Parathyroid adenoma (tissue), 2 donors: ENCODE measurements around the gene TP73.

Experiments used
- H2AFZ ChIP-seq: fragments of 300-600 bp; sonication (generic); one replicate; pipeline ENCODE4 v1.7.0; 2017; ENCODE audit warnings: antibody characterized with exemption, mild to moderate bottlenecking
- H3K27ac ChIP-seq: fragments of 300-600 bp; sonication (generic); one replicate; pipeline ENCODE4 v1.7.0; 2017
- H3K27me3 ChIP-seq: fragments of 300-600 bp; sonication (generic); one replicate; pipeline ENCODE4 v1.7.0; 2017; ENCODE audit warnings: low read length; ENCODE audit not compliant: control insufficient read depth, insufficient read depth
- H3K36me3 ChIP-seq: fragments of 300-600 bp; sonication (generic); one replicate; pipeline ENCODE4 v1.7.0; 2017; ENCODE audit warnings: low read length; ENCODE audit not compliant: control insufficient read depth, insufficient read depth
- H3K4me1 ChIP-seq: fragments of 300-600 bp; sonication (generic); one replicate; pipeline ENCODE4 v1.7.0; 2017; ENCODE audit warnings: control low read depth
- H3K4me2 ChIP-seq: fragments of 300-600 bp; sonication (generic); one replicate; pipeline ENCODE4 v1.7.0; 2017; ENCODE audit warnings: low read length
- H3K4me3 ChIP-seq: fragments of 300-600 bp; sonication (generic); one replicate; pipeline ENCODE4 v1.7.0; 2017; ENCODE audit warnings: low read depth, low read length
- H3K79me2 ChIP-seq: fragments of 300-600 bp; sonication (generic); one replicate; pipeline ENCODE4 v1.7.0; 2017; ENCODE audit warnings: control low read depth
- H3K9ac ChIP-seq: fragments of 300-600 bp; sonication (generic); one replicate; pipeline ENCODE4 v1.7.0; 2017; ENCODE audit warnings: mild to moderate bottlenecking
- H3K9me3 ChIP-seq: fragments of 300-600 bp; sonication (generic); one replicate; pipeline ENCODE4 v1.7.0; 2017; ENCODE audit warnings: low read length; ENCODE audit not compliant: control insufficient read depth
- CTCF ChIP-seq: fragments of 300-600 bp; sonication (generic); IDR thresholded peaks from one replicate; pipeline ENCODE4 v1.7.0; 2017; ENCODE audit warnings: antibody characterized with exemption, mild to moderate bottlenecking
- donor health status: primary hyperparathyroidism.

TP73 gene

GRCh38 chr1:3731583-3732433 lies 79.5 kb downstream of the TP73 start:
- TF ChIP-seq CTCF: no peak
- Histone ChIP-seq H3K36me3 (no peaks in the 10 kb centered on the region), H3K27me3 (no peaks in the 10 kb centered on the region), H3K27ac (no peak overlapping the region), H3K4me1 (no peaks in the 10 kb centered on the region), H3K79me2 (no peaks in the 10 kb centered on the region), H3K9ac (no peak overlapping the region), H3K4me3 (no peak overlapping the region), H2AFZ (no peak overlapping the region), H3K4me2 (no peak overlapping the region), H3K9me3 (no peaks in the 10 kb centered on the region)

- Histone ChIP-seq H3K79me2 (no peaks in the 10 kb centered on the region), H3K4me1 (no peaks in the 10 kb centered on the region), H3K9me3 (no peaks in the 10 kb centered on the region), H3K27me3 (no peaks in the 10 kb centered on the region), H2AFZ (no peak overlapping the region), H3K36me3 (no peaks in the 10 kb centered on the region), H3K4me3 (no peak overlapping the region), H3K4me2 (no peak overlapping the region), H3K9ac (no peak overlapping the region), H3K27ac (no peak overlapping the region)
- TF ChIP-seq CTCF: no peak
Measured at GRCh38 chr1:3732434-3733093, 80.2 kb downstream of the TP73 start.

- no peak for TF ChIP-seq CTCF
- no peaks in the 10 kb centered on the region for H3K36me3 ChIP-seq
- no peaks in the 10 kb centered on the region for H3K9me3 ChIP-seq
- H3K9ac ChIP-seq: no peak overlapping the region
- no peaks in the 10 kb centered on the region for H3K27me3 ChIP-seq
- no peak overlapping the region for H3K4me2 ChIP-seq
- no peak overlapping the region for H3K4me3 ChIP-seq
- no peak overlapping the region for H3K27ac ChIP-seq
- H2AFZ ChIP-seq: no peak overlapping the region
- H3K4me1 ChIP-seq: no peaks in the 10 kb centered on the region
- H3K79me2 ChIP-seq: no peaks in the 10 kb centered on the region
Measured at GRCh38 chr1:3733094-3733882, 81.0 kb downstream of the TP73 start.

GRCh38 chr1:3733883-3734589 lies 81.7 kb downstream of the TP73 start:
- Histone ChIP-seq H3K9me3 (no peaks in the 10 kb centered on the region), H3K4me1 (no peaks in the 10 kb centered on the region), H3K4me3 (no peak overlapping the region), H2AFZ (no peak overlapping the region), H3K4me2 (no peak overlapping the region), H3K27me3 (no peaks in the 10 kb centered on the region), H3K36me3 (no peaks in the 10 kb centered on the region), H3K27ac (no peak overlapping the region), H3K79me2 (no peaks in the 10 kb centered on the region), H3K9ac (no peak overlapping the region)
- no peak for TF ChIP-seq CTCF
